PC-3 (cell line): Measurements from ENCODE around the gene ADAT2.

Experiments used
- EZH2 ChIP-seq: fragments of 300-600 bp; sonication (generic); IDR thresholded peaks from one replicate; pipeline ENCODE4 v1.6.1; 2017; ENCODE audit warnings: antibody characterized with exemption, mild to moderate bottlenecking, low read length; ENCODE audit not compliant: unreplicated experiment
- EZH2phosphoT487 ChIP-seq: fragments of 300-600 bp; sonication (generic); IDR thresholded peaks from 2 replicates; pipeline ENCODE4 v1.6.1; 2018; ENCODE audit warnings: mild to moderate bottlenecking, antibody characterized with exemption, low read length, borderline replicate concordance
- TF ChIP-seq, protein P1 (sequence below): fragments of 300-600 bp; sonication (generic); conservative IDR thresholded peaks from 2 replicates; pipeline ENCODE4 v1.5.1; 2017; ENCODE audit warnings: antibody characterized with exemption, low read depth, mild to moderate bottlenecking, low read length

DNA sequence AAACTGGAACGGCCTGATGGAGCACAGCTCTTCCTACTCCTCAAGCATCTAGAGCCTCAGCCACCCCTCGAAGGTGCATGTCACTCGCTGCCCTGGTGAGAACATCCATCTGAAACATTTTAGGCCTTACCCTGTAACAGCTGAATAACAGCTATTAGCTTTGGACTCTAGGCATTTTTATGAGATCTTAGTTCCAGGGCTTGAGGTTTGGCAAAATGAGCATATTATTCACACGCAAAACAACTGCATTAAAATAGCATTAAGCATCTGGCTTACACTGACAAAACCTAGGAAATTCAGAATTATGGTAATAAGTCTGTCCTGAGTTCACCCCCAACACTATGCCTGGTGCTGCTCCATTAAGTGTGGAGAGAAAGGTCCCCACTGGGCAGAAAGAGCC lies 56.1 kb downstream of the ADAT2 start:
- TF ChIP-seq, protein P1, sequence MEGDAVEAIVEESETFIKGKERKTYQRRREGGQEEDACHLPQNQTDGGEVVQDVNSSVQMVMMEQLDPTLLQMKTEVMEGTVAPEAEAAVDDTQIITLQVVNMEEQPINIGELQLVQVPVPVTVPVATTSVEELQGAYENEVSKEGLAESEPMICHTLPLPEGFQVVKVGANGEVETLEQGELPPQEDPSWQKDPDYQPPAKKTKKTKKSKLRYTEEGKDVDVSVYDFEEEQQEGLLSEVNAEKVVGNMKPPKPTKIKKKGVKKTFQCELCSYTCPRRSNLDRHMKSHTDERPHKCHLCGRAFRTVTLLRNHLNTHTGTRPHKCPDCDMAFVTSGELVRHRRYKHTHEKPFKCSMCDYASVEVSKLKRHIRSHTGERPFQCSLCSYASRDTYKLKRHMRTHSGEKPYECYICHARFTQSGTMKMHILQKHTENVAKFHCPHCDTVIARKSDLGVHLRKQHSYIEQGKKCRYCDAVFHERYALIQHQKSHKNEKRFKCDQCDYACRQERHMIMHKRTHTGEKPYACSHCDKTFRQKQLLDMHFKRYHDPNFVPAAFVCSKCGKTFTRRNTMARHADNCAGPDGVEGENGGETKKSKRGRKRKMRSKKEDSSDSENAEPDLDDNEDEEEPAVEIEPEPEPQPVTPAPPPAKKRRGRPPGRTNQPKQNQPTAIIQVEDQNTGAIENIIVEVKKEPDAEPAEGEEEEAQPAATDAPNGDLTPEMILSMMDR, result no peak
- TF ChIP-seq EZH2phosphoT487 (no peak), EZH2 (no peak)
